Gastroesophageal sphincter (tissue), 3 donors: ENCODE measurements around the gene CPT1A.

Experiments used
- POLR2A ChIP-seq, 2 donors: fragments of 450-650 bp; IDR thresholded peaks; one replicate each; pipeline ENCODE4 v1.6.1; 2017; ENCODE audit warnings: antibody characterized with exemption in 2 of 2, mild to moderate bottlenecking in 2 of 2, moderate library complexity in 1 of 2
- POLR2AphosphoS5 ChIP-seq: sonication (generic); formaldehyde crosslinking; IDR thresholded peaks from one replicate; pipeline ENCODE4 v1.6.1; 2017; ENCODE audit warnings: antibody characterized with exemption
- TF ChIP-seq, protein P1 (sequence below), 4 experiments: fragments of 200-600 bp in 2 of 4; fragments of 450-650 bp in 2 of 4; sonication (generic) in 1 of 4; IDR thresholded peaks; one replicate each; pipeline ENCODE4 v1.5.1; 2017 to 2019; ENCODE audit warnings: antibody characterized with exemption in 4 of 4, mild to moderate bottlenecking in 2 of 4, moderate library complexity in 2 of 4

DNA sequence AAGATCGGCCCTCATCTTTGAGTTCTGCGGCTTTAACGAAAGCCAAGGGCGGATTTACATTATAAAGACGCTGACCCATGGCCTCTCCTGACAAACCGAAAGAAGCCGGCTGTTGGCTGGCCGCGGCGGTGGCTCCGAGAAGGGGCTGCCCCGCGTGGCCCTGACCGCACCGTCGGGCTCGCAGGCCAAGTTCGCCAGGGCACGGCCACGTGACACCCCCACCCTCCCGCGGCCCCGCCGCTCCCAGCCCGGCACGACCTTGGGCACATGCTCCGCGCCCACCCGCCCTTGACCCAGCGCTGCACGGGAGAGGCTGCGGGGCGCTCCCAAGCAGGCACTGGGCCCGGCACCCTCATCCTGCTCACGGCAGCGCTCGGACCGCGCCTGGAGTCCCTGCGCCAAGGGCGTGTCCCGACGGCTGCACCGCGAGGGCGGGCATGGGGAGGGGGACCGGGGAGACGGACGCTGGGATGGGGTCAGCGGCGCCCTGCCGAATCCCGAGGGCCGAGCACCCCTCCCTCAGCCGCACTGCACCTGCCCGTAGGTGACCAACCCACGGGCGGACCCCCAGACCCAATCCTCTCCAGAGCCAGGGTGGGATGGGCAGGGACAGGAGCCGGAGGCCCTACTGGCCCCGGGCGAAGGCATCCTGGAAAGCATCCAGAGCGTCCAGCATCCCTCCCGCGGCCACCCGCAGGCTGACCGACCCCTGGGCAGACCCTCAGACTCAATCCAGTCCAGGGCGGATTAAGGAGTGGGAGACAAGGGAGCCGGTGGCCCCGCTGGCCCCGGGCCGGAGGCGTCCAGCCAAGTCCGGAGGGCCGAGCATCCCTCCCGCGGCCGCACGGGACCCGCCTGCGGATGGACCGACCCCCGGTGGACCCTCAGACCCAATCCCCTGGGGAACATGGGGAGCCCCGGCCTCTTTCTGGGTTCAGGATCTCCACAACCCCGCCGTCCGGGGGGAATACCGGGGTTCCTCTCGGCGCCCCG is 759 bp downstream of the CPT1A start:
- TF ChIP-seq POLR2AphosphoS5 = no peak
- TF ChIP-seq, protein P1, sequence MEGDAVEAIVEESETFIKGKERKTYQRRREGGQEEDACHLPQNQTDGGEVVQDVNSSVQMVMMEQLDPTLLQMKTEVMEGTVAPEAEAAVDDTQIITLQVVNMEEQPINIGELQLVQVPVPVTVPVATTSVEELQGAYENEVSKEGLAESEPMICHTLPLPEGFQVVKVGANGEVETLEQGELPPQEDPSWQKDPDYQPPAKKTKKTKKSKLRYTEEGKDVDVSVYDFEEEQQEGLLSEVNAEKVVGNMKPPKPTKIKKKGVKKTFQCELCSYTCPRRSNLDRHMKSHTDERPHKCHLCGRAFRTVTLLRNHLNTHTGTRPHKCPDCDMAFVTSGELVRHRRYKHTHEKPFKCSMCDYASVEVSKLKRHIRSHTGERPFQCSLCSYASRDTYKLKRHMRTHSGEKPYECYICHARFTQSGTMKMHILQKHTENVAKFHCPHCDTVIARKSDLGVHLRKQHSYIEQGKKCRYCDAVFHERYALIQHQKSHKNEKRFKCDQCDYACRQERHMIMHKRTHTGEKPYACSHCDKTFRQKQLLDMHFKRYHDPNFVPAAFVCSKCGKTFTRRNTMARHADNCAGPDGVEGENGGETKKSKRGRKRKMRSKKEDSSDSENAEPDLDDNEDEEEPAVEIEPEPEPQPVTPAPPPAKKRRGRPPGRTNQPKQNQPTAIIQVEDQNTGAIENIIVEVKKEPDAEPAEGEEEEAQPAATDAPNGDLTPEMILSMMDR (IDR thresholded peaks at IDR 0.05) = no peak
- TF ChIP-seq POLR2A (IDR thresholded peaks at IDR 0.05) = no peak
